SK-N-SH treated with all-trans-retinoic acid at 6 μM for 48 hours (cell line): ENCODE results near the gene ECE2.

Experiments
- ARNTL ChIP-seq: fragments of 450-650 bp; formaldehyde crosslinking; IDR thresholded peaks from 2 replicates; pipeline ENCODE4 v1.5.0; 2020; ENCODE audit warnings: low read depth, mild to moderate bottlenecking, moderate library complexity, borderline replicate concordance
- CSDC2 ChIP-seq: fragments of 250-450 bp; sonication (Bioruptor Pico); IDR thresholded peaks from 2 replicates; pipeline ENCODE4 v1.5.0; 2020; ENCODE audit warnings: mild to moderate bottlenecking, moderate library complexity
- OSR1 ChIP-seq: fragments of 250-450 bp; sonication (Bioruptor Pico); IDR thresholded peaks from 2 replicates; pipeline ENCODE4 v1.8.0; 2022; ENCODE audit warnings: moderate library complexity, mild to moderate bottlenecking, inconsistent platforms
- PPARA ChIP-seq: fragments of 250-450 bp; sonication (Bioruptor Pico); IDR thresholded peaks from 2 replicates; pipeline ENCODE4 v1.5.0; 2020; ENCODE audit warnings: mild to moderate bottlenecking, borderline replicate concordance
- RARB ChIP-seq: fragments of 250-450 bp; sonication (Bioruptor Pico); IDR thresholded peaks from 2 replicates; pipeline ENCODE4 v1.8.0; 2021; ENCODE audit warnings: mild to moderate bottlenecking, moderate library complexity
- TCF4 ChIP-seq: fragments of 250-450 bp; sonication (Bioruptor Pico); IDR thresholded peaks from 2 replicates; pipeline ENCODE4 v1.8.0; 2021; ENCODE audit warnings: mild to moderate bottlenecking, moderate library complexity, borderline replicate concordance
- TOX ChIP-seq: fragments of 250-450 bp; sonication (Bioruptor Pico); IDR thresholded peaks from 2 replicates; pipeline ENCODE4 v1.8.0; 2021; ENCODE audit warnings: mild to moderate bottlenecking, moderate library complexity, borderline replicate concordance
- ZFP3 ChIP-seq: fragments of 250-450 bp; sonication (Bioruptor Pico); IDR thresholded peaks from 2 replicates; pipeline ENCODE4 v1.5.0; 2020; ENCODE audit warnings: mild to moderate bottlenecking, moderate library complexity
- ZFP30 ChIP-seq: fragments of 450-650 bp; formaldehyde crosslinking; IDR thresholded peaks from 2 replicates; pipeline ENCODE4 v1.5.0; 2022; ENCODE audit warnings: mild to moderate bottlenecking, moderate library complexity
- ZNF8 ChIP-seq: fragments of 450-650 bp; formaldehyde crosslinking; IDR thresholded peaks from 2 replicates; pipeline ENCODE4 v1.5.0; 2020; ENCODE audit warnings: mild to moderate bottlenecking, moderate library complexity
- TF ChIP-seq, protein P1 (sequence below): fragments of 250-450 bp; sonication (Bioruptor Pico); IDR thresholded peaks from 2 replicates; pipeline ENCODE4 v1.5.1; 2021; ENCODE audit warnings: mild to moderate bottlenecking, moderate library complexity
- TF ChIP-seq, protein P2 (sequence below): fragments of 250-450 bp; sonication (Bioruptor Pico); IDR thresholded peaks from 2 replicates; pipeline ENCODE4 v1.8.0; 2020; ENCODE audit warnings: mild to moderate bottlenecking, moderate library complexity, borderline replicate concordance
- TF ChIP-seq, protein P3 (sequence below): fragments of 250-450 bp; sonication (Bioruptor Pico); IDR thresholded peaks from 2 replicates; pipeline ENCODE4 v1.5.1; 2020; ENCODE audit warnings: low read depth, mild to moderate bottlenecking, moderate library complexity
- TF ChIP-seq, protein P4 (sequence below): fragments of 250-450 bp; sonication (Bioruptor Pico); IDR thresholded peaks from 2 replicates; pipeline ENCODE4 v1.5.0; 2020; ENCODE audit warnings: mild to moderate bottlenecking, moderate library complexity

DNA sequence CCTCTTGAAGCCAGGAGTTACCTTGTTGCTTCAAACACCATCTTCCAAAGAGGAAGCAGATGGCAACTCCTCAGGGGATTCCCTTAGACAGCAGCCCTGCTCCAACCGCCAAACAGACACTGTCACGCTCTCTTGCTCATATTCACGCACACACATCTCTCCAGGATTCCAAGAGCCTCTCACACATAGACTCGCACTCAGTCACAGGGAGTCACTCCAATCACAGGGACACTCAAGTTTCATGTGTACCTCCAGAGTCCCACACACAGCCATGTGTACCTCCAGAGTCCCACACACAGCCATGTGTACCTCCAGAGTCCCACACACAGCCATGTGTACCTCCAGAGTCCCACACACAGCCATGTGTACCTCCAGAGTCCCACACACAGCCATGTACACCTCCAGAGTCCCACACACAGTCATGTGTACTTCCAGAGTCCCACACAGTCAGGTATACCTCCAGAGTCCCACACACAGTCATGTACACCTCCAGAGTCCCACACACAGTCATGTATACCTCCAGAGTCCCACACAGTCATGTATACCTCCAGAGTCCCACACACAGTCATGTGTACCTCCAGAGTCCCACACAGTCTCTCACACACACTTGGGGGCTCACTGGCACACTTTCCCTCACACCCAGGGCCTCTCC, 40.3 kb upstream of the ECE2 start:
- TF ChIP-seq ZFP30 (CRISPR knock-in tag) (no peak), RARB (CRISPR knock-in tag) (no peak), TCF4 (CRISPR knock-in tag) (no peak), ZNF8 (no peak), TOX (CRISPR knock-in tag) (no peak), PPARA (CRISPR knock-in tag) (no peak), OSR1 (CRISPR knock-in tag) (no peak), ARNTL (CRISPR knock-in tag) (no peak), ZFP3 (CRISPR knock-in tag) (no peak), CSDC2 (CRISPR knock-in tag) (no peak)
- TF ChIP-seq, protein P1, sequence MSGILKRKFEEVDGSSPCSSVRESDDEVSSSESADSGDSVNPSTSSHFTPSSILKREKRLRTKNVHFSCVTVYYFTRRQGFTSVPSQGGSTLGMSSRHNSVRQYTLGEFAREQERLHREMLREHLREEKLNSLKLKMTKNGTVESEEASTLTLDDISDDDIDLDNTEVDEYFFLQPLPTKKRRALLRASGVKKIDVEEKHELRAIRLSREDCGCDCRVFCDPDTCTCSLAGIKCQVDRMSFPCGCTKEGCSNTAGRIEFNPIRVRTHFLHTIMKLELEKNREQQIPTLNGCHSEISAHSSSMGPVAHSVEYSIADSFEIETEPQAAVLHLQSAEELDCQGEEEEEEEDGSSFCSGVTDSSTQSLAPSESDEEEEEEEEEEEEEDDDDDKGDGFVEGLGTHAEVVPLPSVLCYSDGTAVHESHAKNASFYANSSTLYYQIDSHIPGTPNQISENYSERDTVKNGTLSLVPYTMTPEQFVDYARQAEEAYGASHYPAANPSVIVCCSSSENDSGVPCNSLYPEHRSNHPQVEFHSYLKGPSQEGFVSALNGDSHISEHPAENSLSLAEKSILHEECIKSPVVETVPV (CRISPR knock-in tag) = no peak
- TF ChIP-seq, protein P2, sequence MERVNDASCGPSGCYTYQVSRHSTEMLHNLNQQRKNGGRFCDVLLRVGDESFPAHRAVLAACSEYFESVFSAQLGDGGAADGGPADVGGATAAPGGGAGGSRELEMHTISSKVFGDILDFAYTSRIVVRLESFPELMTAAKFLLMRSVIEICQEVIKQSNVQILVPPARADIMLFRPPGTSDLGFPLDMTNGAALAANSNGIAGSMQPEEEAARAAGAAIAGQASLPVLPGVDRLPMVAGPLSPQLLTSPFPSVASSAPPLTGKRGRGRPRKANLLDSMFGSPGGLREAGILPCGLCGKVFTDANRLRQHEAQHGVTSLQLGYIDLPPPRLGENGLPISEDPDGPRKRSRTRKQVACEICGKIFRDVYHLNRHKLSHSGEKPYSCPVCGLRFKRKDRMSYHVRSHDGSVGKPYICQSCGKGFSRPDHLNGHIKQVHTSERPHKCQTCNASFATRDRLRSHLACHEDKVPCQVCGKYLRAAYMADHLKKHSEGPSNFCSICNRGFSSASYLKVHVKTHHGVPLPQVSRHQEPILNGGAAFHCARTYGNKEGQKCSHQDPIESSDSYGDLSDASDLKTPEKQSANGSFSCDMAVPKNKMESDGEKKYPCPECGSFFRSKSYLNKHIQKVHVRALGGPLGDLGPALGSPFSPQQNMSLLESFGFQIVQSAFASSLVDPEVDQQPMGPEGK (CRISPR knock-in tag) = no peak
- TF ChIP-seq, protein P3, sequence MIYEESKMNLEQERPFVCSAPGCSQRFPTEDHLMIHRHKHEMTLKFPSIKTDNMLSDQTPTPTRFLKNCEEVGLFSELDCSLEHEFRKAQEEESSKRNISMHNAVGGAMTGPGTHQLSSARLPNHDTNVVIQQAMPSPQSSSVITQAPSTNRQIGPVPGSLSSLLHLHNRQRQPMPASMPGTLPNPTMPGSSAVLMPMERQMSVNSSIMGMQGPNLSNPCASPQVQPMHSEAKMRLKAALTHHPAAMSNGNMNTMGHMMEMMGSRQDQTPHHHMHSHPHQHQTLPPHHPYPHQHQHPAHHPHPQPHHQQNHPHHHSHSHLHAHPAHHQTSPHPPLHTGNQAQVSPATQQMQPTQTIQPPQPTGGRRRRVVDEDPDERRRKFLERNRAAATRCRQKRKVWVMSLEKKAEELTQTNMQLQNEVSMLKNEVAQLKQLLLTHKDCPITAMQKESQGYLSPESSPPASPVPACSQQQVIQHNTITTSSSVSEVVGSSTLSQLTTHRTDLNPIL (CRISPR knock-in tag) = no peak
- TF ChIP-seq, protein P4, sequence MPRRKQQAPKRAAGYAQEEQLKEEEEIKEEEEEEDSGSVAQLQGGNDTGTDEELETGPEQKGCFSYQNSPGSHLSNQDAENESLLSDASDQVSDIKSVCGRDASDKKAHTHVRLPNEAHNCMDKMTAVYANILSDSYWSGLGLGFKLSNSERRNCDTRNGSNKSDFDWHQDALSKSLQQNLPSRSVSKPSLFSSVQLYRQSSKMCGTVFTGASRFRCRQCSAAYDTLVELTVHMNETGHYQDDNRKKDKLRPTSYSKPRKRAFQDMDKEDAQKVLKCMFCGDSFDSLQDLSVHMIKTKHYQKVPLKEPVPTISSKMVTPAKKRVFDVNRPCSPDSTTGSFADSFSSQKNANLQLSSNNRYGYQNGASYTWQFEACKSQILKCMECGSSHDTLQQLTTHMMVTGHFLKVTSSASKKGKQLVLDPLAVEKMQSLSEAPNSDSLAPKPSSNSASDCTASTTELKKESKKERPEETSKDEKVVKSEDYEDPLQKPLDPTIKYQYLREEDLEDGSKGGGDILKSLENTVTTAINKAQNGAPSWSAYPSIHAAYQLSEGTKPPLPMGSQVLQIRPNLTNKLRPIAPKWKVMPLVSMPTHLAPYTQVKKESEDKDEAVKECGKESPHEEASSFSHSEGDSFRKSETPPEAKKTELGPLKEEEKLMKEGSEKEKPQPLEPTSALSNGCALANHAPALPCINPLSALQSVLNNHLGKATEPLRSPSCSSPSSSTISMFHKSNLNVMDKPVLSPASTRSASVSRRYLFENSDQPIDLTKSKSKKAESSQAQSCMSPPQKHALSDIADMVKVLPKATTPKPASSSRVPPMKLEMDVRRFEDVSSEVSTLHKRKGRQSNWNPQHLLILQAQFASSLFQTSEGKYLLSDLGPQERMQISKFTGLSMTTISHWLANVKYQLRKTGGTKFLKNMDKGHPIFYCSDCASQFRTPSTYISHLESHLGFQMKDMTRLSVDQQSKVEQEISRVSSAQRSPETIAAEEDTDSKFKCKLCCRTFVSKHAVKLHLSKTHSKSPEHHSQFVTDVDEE (CRISPR knock-in tag) = no peak
